GM21526 (cell line): ENCODE measurements around the gene SEPTIN12.
A peak's percentile ranks its signal among the peaks of the same experiment; 100 is the strongest.
"Not testable (repeated sequence)": the region's sequence is repeated elsewhere in the genome, so short reads cannot be mapped to it uniquely, and the experiment has no call there.

Experiments
- ATAC-seq: cut with Tn5 transposase; IDR thresholded peaks from one replicate; pipeline ENCODE4 v1.9.1; 2021; ENCODE audit warnings: moderate library complexity; ENCODE audit not compliant: unreplicated experiment, low FRiP score

Gene SEPTIN12

DNA sequence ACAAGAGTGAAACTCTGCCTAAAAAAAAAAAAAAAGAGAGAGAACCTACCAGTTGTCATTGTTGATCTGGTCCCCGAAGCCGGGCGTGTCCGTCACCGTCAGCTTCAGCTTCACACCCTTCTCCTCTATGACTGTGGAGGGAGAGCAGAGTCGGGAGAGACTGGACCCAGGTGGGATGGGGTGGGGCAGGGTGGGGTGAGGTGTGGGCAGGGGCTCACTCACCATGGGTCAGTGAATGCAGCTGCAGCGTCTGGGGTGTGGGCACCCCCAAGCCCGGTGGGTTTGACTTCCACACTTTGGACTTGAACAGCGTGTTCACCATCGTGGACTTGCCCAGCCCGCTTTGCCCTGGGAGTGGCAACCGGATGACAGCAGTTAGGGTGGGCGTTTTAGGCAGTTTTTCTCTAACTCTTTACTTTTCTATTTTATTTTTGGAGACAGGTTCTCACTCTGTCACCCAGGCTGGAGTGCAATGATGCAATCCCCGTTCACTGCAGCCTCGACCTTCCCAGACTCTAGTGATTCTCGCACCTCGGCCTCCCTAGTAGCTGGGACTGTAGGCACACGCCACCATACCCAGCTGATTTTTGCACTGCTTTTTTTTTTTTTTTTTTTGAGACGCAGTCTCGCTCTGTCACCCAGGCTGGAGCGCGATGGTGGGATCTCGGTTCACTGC lies 2.2 kb downstream of the SEPTIN12 start:
- no peak for ATAC-seq

DNA sequence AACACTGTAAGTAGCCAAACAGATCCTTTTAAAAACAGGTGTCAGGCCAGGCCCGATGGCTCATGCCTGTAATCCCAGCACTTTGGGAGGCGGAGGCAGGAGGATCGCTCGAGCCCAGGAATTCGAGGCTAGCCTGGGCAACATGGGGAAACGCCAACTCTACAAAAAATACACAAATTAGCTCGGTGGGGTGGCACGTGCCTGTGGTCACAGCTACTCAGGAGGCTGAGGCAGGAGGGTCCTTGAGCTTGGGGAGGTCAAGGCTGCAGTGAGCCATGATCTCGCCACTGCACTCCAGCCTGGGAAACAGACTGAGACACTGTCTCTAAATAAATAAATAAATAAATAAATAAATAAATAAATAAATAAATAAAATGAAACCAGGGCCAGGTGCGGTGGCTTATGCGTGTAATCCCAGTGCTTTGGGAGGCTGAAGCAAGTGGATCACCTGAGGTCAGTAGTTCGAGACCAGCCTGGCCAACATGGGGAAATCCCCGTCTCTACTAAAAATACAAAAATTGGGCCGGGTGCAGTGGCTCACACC lies 3.6 kb downstream of the SEPTIN12 start:
- not testable (repeated sequence) for ATAC-seq

DNA sequence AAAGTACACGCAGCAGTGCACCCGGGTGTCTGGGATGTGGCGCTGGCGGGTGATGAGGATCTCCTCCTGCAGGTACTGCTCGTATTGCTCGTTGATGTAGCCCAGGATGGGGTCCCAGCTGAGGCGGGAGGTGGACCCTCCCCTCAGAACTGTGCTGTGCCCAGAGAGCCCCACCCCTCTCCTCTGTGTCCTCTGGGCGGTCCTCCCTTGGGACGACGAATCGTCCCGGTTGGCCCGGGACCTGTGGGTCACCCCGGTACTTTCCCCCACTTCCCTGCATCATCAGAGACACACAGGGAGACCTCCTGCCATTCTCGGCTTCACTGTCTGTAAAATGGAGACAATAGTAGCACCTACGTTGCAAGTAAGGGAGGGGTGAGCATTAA lies 4.2 kb downstream of the SEPTIN12 start:
- ATAC-seq = no peak

DNA sequence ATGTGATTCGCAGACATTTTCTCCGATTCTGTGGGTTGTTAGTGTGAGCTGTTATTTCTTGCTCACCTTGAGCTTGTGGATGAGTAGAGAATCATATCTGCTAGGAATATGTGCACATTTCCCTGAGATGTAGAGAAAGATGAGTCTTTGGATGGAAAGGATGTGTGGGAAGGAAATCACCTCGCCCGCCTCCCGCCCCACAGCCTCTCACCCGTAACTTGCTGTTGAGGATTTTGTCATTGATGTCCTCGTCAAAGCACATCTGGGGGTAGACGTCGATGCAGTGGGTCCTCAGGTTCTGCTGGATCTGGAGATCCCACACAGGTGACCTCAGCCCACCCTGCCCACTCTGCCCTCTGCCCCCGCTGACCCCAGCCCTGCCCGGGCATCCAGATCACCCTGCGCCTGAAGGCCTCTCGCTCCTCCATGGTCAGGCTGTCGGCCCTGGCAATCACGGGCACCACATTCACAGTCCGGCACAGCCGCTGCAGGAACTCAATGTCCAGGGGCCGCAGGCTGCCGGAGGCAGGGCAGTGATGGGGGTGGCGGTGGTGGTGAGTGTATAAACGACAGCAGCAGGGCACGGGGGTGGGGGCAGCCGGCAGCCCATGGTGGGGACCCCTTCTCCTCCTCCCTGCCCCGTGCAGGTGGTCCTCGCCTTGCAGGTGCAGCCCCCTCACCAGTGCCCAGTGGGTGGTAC lies 4.7 kb downstream of the SEPTIN12 start:
- no peak for ATAC-seq

DNA sequence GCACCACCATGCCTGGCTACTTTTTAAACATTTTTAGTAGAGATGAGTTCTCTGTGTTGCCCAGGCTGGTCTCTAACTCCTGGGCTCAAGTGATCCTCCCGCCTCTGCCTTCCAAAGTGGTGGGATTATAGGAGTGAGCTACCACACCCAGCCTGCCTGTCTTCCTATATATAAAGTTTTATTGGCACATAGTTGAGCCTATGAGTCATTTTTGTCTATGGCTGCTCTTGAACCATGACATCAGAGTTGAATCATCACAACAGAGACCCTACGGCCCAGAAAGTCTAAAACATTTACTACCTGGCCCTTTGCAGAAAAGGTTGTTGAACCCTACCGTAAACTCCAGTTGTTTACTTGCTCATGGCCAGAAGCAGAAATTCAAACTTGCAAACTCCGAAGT lies 7.9 kb downstream of the SEPTIN12 start:
- ATAC-seq = no peak

DNA sequence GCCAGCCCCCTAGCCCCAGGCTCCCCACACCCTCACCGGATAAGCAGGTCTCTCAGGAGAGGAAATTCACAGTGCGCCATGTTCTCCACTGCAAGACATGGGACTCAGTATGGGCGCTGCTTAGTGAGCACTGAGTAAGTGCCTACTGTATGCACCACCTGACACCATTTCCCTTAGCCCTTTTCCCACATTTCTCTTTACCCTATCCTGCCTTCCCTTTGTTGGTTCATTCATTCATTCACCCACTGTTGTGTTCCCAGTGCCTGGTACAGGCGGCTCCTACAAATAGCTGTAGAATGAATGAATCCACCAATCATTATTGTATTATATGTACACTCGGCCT lies 10.1 kb downstream of the SEPTIN12 start:
- ATAC-seq = no peak

DNA sequence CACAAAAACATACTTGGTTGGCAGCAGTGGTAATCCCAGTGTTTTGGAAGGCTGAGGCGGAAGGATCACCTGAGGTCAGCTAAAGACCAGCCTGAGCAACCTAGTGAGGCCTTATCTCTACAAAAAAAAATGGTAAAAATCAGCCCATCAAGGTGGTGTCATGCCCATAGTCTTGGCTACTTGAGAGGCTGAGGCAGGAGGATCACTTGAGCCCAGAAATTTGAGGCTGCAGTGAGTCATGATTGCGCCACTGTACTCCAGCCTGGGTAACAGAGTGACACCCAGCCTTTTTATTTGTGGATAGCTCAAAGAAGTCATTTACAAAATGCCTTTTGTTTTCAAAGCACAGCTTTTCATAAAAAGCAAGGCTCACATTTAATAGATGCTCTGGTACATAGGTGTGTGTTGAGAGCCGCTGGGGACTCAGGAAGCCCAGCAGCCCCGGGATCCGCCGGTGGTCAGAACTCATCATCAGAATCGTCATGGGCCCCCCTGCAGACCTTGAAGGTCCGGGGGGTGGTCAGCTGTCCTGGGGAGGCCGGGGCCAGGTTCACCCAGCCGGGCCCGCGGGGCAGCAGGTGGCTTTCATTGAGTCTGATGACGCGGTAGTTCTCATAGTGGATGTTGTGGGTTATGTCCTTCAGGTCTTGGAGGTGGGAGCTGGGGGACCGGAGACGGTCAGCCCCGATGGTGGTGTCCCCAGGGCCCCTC lies 10.7 kb downstream of the SEPTIN12 start:
- no peak for ATAC-seq

DNA sequence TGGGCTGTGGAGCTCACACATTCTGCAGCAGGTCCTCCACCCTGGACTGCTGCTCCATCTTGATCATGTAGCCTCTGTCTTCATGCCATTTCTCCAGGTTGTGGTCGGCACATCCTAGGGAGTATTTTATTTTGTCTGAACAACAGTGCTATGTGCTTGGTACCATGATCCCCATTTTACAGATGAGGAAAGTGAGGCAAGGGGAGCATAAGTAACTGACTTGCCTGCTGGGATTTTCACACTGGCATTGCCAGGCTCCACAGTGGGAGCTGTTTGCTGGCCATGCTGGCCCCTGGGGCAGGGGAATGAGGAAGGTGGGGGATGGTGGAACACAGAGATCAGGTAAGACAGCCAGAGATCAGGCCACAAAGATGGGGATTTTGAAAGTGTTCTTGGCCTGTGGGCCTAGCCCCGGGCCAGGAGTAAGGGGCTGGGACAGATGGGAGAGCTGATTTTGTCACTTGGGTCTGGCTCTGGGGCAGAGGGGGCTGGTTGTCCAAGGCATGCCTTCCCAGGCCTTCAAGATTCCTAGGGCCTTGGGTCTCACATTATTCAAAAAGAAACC lies 11.9 kb downstream of the SEPTIN12 start:
- no peak for ATAC-seq

DNA sequence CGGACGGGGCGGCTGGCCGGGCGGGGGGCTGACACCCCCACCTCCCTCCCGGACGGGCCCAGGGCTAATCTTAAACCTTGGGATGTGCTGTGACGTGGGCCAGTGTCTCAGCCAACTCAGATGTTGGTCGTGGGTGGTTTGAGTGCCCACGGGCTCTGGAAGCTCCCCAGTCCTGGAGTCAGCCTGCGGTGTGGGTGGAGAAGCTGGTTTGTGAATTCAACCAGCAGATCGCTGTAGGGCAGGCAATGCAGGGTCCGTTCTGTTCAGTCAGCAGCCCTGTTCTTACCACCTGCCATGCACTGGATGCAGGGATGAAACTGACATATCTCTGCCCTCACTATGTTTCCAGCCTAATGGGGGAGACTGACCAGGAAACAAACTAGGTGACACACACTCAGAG lies 13.1 kb downstream of the SEPTIN12 start:
- ATAC-seq = no peak

DNA sequence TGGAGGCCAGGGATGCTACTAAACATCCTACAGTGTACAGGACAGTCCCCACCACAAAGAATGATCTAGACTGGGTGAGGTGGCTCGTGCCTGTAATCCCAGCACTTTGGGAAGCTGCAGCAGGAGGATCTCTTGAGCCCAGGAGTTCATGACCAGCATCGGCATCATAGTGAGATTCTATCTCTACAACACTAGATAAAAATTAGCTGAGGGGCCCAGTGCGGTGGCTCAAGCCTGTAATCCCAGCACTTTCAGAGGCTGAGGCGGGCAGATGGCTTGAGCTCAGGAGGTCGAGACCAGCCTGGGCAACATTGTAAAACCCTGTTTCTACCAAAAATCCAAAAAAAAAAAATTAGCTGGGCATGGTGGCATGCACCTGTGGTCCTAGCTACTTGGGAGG lies 15.8 kb downstream of the SEPTIN12 start:
- no peak for ATAC-seq

DNA sequence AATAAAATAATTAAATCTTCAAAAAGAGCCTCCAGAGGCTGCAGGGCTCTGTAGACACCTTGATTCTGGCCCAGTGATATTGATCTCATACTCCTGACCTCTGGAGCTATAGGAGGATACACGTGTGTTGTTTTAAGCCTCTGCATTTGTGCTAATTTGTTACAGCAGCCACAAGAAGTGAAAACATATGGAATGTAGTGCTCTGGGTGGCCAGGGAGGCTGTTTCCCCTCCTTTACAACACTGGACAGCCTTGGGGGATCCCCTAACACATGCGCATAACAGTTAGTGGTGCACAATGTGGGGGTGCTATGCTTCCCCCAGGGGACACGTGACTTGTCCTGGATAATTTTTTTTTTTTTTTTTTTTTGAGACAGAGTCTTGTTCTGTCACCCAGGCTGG lies 16.5 kb downstream of the SEPTIN12 start:
- ATAC-seq = no peak

DNA sequence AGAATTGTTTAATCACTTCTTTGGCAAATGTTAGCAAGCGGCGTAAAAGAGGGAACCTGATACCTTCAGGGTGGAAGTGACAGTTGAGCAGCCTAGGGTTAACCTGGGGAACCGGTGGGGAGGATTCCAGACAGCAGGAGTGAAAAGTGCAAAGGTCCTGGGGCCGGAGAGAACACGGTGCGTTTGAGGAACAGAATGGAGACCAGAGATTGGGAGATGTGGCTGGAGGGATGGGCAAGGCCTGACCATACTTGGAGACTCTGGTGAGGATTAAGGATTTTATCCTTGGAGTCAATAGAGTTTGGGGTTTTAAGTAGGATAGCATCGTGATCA lies 18.9 kb downstream of the SEPTIN12 start:
- no peak for ATAC-seq

DNA sequence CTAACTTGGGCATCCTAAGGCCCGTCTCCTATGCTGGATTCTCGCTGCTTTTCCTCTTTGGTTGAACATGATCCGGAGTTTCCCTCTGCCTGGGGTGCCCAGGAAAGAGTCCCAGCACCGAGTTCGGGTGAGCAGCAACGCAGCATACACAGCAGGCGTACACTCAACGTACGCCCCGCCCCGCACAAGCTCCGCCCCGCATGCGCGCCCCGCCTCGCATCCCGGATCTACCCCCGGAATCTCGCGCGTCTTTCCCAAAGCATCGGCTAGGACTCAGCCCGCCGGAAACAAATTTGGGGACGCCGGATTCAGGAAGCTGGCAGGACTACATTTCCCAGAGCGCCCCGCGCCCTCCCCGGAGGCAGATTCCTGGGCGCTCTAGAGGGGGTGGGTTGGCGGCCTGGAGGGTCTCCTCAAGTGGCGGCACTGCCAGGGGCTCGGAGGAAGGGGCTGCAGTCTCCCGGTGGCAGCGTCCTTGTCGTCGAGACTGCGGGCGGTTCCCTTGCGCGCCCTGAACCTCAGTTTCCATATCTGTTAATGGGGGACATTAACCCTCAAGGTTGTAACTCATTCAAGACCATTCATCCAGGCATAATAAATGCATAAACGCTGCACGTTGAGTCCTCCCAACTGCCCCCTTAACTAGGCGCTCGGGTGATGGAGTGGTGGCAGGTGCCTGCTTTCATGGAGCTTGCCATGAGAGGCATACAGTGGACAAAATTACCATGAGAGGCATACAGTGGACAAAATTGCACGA lies 19.4 kb downstream of the SEPTIN12 start:
- peak; percentile 58 for ATAC-seq

DNA sequence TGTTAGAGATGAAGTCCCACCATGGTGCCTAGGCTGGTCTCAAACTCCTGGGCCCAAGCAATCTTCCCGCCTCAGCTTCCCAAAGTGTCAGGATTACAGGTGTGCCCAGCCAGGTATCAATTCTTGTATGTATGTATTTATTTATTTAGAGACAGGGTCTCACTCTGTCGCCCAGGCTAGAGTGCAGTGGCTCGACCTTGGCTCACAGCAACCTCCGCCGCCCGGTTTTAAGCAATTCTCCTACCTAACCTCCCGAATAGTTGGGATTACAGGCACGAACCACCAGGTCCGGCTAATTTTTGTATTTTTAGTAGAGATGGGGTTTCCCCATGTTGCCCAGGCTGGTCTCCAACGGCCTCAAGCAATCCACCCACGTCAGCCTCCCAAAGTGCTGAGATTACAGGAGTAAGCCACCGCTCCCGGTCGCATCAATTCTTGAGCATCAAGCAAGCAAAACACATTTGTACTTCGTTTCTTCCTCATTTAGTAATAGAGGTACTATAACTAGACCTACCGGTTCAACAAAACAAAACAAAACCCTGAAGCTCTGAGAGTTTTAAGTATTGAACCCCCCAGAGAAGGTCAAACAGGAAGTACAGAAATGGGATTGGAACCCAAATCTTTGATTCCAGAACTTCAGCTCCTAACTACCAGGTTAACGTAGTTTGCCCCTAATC lies 20.1 kb downstream of the SEPTIN12 start:
- ATAC-seq = peak; percentile 4

DNA sequence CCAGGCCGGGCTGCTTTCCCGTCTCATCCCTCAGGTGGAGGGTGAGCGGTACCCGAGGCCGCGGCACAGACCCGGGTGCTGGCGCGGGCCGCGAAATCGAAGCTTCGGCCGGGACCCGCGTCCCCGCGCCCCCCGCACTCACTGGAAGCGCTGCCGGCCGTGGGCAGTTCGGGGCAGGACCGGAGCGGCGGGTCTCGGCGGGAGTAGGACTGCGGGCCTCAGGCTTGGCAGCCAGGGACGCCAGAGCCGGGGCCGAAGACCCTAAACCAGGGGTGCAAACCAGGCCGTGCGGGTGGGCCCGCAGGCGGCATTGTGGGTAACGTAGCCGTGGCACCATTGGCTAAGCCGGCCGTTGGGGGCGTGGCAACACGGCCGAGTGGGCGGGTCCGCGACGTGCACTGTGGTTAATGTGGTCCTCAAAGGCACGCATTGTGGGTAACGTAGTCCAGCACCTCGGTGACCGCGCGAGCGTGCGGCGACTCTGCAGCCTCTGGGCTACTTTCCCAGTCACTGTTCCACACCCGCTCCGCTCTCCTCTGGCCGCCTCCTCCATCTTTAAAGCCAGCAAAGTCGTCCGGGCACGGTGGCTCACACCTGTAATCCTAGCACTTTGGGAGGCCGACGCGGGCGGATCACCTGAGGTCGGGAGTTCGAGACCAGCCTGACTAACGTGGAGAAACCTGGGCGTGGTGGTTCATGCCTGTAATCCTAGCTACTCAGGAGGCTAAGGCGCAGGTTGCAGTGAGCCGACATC lies 21.1 kb downstream of the SEPTIN12 start, which contains the start of gene ZNF500:
Gene ZNF500 (minus strand): TSS at position 288 of the 754 bp plus-strand sequence. CDS start 1,184 bp downstream, outside the sequence.
- peak; percentile 83 for ATAC-seq

DNA sequence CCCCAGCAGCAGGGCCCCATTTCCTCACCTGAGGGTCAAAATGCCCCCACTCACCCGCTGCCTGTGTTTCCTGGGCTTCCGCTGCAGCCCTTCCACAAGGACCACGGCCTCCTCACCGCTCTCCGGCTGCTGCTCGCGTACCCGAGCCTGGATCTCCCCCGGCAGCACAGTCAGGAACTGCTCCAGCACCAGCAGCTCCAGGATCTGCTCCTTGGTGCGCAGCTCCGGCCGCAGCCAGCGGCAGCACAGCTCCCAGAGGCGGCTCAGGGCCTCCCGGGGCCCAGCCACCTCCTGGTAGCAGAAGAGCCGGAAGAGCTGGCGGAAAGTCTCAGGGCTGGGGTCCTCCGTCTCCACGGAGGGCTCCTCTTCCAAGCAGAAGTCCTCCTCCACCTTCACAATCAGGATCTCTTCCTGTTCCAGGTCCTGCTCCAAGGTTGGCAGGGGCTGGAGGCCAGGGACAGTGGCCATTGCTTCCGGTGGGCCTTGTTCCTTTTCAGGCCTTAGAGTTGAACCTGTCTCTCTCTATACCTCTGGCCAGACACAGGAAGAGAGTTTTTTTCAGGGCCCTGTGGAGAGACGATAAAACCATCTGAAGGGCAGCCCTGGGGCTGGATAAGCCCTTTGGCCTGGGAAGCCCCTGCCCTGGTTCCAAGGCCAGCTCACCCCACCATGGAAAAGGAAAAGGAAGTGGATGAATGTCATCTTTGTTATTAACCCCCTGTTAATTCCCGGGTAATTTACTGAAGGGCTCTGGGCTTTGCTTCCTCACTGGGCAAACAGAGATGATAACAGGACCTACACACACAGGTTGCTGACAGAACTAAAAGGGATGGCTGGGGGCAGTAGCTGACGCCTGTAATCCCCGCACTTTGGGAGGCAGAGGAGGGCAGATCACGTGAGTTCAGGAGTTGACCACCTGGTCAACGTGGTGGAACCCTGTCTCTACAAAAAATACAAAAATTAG lies 22.4 kb downstream of the SEPTIN12 start:
- ATAC-seq = no peak

DNA sequence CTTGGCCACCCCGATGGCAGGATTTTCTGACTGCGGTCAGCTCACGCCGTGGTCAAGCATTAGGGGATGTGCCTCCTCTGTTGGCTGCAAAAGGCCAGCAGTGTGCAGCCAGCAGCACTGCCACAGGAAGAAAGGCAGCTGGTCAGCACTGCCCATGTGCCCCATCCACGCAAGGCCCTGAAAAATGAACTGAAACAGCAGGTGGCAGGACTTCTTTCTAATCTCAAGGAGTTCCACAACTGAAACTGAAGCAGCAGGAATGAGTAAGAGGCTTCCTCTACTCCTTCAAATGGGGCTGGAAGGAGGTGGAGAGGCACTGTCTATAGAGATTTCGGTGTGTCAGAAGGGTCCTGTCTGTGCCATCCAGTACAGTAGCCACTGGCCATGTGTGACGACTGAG lies 24.4 kb downstream of the SEPTIN12 start:
- ATAC-seq = no peak

DNA sequence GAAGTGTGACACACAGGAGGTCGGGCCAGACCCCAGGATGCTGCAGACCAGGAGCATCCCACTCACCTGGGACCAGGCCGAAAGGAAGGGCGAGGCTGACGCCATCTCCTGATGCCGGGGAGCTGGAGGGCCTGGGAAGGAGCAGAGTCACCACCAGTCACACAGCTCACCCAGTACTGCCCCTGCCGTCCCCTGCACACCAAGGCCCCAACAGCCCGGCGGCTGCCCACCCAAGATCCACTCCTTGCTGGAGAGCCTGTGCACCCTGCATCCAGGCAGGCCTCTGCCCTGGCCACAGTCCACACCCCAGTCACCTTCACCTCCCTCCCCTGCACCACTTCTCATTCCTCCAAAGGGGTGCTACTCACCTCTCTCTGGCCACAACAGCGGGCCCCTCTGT lies 25.9 kb downstream of the SEPTIN12 start:
- no peak for ATAC-seq
